ENCODE results near the gene PIRT. TPM values are rescaled to one million over a fixed set of nuclear protein-coding genes. Genes with fewer than 3 reads are reported as not detected.

The PIRT gene
- total RNA-seq, 1 donor from 2014 or later, result not detected

DNA sequence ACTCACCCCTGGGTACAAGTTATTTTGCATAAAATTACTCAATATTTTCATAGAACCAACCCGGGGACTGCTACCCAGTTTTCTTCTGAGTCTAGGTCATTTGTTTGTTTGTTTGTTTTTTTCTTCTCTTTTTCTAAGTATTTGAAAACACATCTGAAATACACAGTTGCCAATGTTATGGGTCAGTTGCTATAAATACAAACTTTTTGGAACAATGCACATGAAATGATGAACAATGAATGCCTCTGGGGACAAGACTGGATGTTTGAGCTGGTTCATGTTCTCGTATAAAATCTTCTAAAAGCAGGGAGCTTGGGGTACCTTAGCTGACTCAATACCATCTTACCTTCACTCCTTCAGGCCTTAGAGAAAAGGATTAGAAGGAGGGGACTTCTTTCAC lies 64.5 kb downstream of the PIRT start:
- Mint-ChIP-seq H3K9me3 (ENCODE audit: low read depth) (peaks cover 12% of the 10 kb centered on the region), H3K4me1 (ENCODE audit: low read depth) (no peaks in the 10 kb centered on the region), H3K27me3 (ENCODE audit: low read depth) (no peaks in the 10 kb centered on the region), H3K4me3 (ENCODE audit: unreplicated experiment) (no peak overlapping the region), H3K27ac (ENCODE audit: unreplicated experiment) (no peak overlapping the region), H3K36me3 (ENCODE audit: low read depth) (peaks cover 4% of the 10 kb centered on the region)
- DNase-seq (ENCODE audit: low spot score), result no peak
- TF ChIP-seq CTCF (IDR thresholded peaks at IDR 0.05), result no peak

Other genes with a start within 250 kb of the PIRT start
- 3.0 to 3.5 TPM (median 3.2 TPM) in 3 replicates for gene MYH3, start 180.8 kb downstream of the PIRT start, total RNA-seq
- 29.2 to 31.2 TPM (median 30.2 TPM) in 3 replicates for gene SCO1, start 140.6 kb downstream of the PIRT start, total RNA-seq
- 8.2 to 14.5 TPM (median 13.4 TPM) in 3 replicates for gene ADPRM, start 140.5 kb downstream of the PIRT start, total RNA-seq
- 4.4 to 7.9 TPM (median 7.6 TPM) in 3 replicates for gene TMEM220, start 108.1 kb downstream of the PIRT start, total RNA-seq
- not detected in 3 replicates for gene TMEM238L, start 34.0 kb downstream of the PIRT start, total RNA-seq

All from chondrocyte (in vitro differentiated cells).